Fibroblast of skin of scalp (primary cell): ENCODE measurements around the gene MUCL3. TPM values are rescaled to one million over a fixed set of nuclear protein-coding genes. Genes with fewer than 3 reads are reported as not detected.
"Not testable (repeated sequence)": the region's sequence is repeated elsewhere in the genome, so short reads cannot be mapped to it uniquely, and the experiment has no call there.

Source experiments
- DNase-seq: peaks from one replicate; pipeline ENCODE4 v3.0.0-alpha.2; 2013
- polyA plus RNA-seq, 2 experiments: library from polyadenylated mRNA; unstranded; fragments of 120-200 nt; gene quantifications; one replicate each; pipeline ENCODE4 v1.2.1, GENCODE V29; 2013; ENCODE audit not compliant: insufficient read length in 2 of 2

Gene MUCL3, protein sequence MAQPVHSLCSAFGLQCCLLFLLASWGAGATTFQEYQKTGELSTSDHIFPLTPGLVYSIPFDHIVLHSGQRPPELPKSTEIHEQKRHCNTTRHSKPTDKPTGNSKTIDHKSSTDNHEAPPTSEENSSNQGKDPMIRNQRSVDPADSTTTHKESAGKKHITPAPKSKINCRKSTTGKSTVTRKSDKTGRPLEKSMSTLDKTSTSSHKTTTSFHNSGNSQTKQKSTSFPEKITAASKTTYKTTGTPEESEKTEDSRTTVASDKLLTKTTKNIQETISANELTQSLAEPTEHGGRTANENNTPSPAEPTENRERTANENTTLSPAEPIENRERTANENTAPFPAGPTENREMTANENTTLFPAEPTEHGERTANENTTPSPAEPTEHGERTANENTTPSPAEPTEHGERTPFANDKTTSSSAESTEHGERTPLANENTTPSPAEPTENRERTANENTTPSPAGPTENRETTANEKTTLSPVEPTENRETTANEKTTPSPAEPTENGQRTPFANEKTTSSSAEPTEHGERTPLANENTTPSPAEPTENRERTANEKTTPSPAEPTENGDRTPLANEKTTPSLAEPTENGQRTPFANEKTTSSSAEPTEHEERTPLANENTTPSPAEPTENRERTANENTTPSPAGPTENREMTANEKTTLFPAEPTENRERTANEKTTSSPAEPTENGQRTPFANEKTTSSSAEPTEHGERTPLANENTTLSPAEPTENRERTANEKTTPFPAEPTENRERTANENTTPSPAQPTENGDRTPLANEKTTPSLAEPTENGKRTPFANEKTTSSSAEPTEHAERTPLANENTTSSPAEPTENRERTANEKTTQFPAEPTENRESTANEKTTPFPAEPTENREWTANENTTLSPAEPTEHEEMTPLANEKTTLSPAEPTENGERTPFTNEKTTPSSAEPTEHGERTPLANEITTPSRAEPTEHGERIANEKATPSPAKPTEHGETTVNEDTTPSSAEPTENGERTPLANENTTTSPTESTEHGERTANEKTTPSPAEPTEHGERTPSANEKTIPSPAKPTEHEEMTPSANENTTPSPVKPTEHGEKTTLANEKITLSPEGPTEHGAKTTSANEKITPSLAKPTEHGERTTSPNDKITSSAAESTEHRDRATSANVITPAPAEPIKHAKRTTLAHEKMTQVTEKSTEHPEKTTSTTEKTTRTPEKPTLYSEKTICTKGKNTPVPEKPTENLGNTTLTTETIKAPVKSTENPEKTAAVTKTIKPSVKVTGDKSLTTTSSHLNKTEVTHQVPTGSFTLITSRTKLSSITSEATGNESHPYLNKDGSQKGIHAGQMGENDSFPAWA (N-terminal part only)
- polyA plus RNA-seq (2013, experiment 1 of 2; ENCODE audit: insufficient read length) = not detected
- not detected for polyA plus RNA-seq (2013, experiment 2 of 2; ENCODE audit: insufficient read length)

GRCh38 chr6:30940361-30940986, at the start of gene MUCL3:
Gene MUCL3 (plus strand): TSS chr6:30940973. CDS start chr6:30941000, 27 bp downstream.
- no peak for DNase-seq

DNA sequence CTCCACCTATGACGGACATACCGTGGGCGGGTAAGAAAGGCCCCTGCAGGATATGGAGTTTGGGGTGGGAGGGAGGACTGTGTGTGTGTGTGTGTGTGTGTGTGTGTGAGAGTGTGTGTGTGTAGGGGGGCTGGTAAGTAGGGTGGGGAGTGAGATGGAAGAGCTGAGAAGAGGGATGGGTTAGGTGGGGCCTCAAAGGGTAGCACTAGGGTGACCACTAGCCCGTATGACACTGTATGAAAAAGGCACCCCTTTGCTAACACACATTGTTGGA, 49.4 kb upstream of the MUCL3 start:
- DNase-seq = no peak

DNA sequence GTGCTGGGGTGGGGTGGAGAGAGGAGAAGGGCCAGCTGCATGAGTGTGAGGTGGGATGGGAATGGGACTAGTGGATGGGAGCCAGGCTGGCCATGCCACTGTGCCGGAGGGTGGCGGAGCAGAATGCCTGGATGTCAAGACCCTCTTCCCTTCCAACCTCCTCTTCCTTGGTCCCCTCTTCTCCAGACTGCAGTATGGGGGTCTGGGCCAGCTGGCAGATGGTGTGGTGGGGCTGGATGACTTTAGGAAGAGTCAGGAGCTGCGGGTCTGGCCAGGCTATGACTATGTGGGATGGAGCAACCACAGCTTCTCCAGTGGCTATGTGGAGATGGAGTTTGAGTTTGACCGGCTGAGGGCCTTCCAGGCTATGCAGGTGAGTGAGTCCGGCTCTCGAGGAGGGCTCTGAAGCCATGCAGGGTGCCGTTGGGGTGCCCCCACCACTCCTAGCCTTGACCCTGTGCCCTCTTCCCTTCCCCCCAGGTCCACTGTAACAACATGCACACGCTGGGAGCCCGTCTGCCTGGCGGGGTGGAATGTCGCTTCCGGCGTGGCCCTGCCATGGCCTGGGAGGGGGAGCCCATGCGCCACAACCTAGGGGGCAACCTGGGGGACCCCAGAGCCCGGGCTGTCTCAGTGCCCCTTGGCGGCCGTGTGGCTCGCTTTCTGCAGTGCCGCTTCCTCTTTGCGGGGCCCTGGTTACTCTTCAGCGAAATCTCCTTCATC, 48.8 kb upstream of the MUCL3 start:
- no peak for DNase-seq

- no peak for DNase-seq
These were observed 47.7 kb upstream of the MUCL3 start for GRCh38 chr6:30893001-30893591.

- no peak for DNase-seq
These were observed 47.1 kb upstream of the MUCL3 start for GRCh38 chr6:30893666-30894065.

GRCh38 chr6:30894381-30894780, 46.4 kb upstream of the MUCL3 start:
- no peak for DNase-seq

- DNase-seq = no peak
These were observed 45.8 kb upstream of the MUCL3 start for GRCh38 chr6:30894935-30895334.

DNA sequence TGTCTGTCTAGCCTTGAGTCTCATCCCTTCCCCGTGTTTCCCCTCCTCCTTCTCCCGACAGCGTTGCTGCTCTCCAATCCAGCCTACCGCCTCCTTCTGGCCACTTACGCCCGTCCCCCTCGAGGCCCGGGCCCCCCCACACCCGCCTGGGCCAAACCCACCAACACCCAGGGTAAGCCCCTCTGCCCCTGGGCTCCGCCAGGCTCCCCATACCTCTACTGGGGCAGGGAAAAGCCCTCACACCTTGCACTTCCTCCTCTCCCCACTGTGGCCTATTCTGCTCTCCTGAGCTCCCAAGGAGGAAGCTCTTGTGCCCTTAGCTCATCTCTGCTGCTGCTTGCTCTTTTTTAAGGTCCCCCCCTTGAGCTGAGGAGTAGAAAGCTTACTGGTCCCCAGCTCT, 45.4 kb upstream of the MUCL3 start:
- DNase-seq = no peak

DNA sequence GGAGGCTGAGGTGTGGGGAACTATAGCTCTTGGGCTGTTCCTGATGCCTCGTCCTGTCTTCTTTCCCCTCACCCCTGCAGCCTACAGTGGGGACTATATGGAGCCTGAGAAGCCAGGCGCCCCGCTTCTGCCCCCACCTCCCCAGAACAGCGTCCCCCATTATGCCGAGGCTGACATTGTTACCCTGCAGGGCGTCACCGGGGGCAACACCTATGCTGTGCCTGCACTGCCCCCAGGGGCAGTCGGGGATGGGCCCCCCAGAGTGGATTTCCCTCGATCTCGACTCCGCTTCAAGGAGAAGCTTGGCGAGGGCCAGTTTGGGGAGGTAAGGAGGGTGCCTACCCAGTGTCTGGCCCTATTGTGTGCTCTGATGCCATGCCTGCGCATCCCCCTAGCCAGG, 44.2 kb upstream of the MUCL3 start:
- DNase-seq = no peak

DNA sequence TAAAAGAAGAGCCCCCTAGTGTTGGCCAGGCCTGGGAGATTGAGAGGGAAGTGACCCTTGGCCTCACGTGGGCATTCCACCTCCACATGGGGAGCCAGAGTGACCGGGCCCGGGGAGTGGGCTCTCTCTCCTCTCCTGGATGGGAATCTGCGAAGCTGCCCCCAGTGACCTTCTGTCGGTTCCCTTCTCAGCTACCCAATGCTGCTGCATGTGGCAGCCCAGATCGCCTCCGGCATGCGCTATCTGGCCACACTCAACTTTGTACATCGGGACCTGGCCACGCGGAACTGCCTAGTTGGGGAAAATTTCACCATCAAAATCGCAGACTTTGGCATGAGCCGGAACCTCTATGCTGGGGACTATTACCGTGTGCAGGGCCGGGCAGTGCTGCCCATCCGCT, 42.9 kb upstream of the MUCL3 start:
- no peak for DNase-seq

GRCh38 chr6:30898750-30899360, 41.9 kb upstream of the MUCL3 start:
- DNase-seq = no peak

GRCh38 chr6:30900863-30901417, 39.8 kb upstream of the MUCL3 start:
- no peak for DNase-seq

DNA sequence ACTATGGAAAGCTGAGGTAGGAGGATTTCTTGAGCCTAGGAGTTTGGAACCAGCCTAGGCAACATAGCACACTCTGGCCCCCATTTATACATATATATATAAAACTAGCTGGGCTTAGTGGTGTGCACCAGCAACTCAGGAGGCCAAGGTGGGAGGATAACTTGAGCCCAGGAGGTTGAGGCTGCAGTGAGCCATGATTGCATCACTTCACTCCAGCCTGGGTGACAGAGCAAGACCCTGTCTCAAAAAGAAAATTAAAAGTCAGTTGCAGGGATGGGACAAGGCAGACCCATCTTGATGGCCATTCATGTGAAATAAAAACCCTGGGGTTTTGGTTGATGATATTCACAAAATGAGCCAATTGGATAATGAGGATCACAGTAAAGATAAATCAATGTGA, 39.3 kb upstream of the MUCL3 start:
- DNase-seq = no peak

GRCh38 chr6:30902196-30902595, 38.6 kb upstream of the MUCL3 start:
- not testable (repeated sequence) for DNase-seq

DNA sequence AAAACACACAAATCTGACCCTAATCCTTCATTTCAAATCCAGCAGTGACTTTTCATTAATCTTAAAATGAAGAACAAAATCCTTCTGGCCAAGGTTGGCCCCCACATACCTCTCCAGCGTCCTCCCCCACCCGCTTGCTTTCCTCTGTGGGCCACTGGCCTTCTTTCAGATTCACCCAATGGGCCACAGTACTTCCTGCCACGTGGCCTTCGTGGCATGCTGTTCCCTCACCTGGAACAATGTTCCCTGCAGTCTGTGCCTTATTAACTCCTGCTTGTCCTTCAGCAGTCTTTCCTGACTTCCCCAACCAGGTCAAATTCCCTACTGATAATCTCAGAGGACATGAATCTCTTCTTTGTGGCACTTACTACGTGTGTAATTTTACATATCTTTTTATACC, 38.1 kb upstream of the MUCL3 start:
- no peak for DNase-seq

GRCh38 chr6:30903236-30903635, 37.5 kb upstream of the MUCL3 start:
- no peak for DNase-seq

DNA sequence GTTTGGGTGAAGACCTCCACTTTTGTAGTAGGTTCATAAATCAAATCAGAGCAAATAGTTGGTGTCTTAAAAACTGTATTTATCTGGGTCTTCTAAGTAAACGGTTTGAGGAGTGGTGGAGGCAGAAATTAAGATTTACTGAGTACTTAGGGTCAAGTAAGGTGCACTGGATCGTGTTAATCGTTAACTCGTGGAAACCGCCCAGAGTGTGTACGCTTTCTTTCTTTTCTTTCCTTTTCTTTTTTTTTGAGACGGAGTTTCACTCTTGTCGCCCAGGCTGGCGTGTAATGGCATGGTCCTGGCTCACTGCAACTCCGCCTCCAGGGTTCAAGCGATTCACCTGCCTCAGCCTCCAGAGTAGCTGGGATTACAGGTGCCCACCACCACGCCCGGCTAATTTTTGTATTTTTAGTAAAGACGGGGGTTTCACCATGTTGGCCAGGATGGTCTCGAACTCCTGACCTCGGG, 33.4 kb upstream of the MUCL3 start:
- DNase-seq = not testable (repeated sequence)

- DNase-seq = peak; percentile 99
These were observed 32.8 kb upstream of the MUCL3 start, which contains the start of gene GTF2H4 for GRCh38 chr6:30907758-30908591. Gene GTF2H4 (plus strand): TSS chr6:30908207.

DNA sequence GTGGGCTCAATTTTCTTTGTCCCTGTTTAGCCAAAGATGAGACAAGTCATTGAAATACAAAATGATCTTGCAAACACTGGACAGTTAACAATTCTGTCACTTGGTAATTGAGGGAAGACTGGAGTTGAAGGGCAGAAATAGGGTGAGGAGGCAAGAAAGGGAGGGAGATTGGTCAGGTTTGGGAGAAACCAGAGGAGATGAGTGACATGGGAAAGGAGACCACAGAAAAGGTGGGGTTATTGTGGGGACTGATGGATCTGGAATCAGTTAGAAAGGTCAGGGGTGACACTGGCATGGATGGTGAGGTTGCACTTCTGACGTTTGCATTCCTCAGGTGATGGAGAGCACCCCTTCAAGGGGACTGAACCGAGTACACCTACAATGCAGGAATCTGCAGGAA, 32.1 kb upstream of the MUCL3 start:
- DNase-seq = no peak
